OCI-LY1 (cell line): ENCODE measurements around the gene HCN4.

Experiments used
- H2AFZ ChIP-seq: fragments of 200-600 bp; sonication (generic), shearing (Covaris generic); 2 replicates; pipeline ENCODE4 v1.6.0; 2014; ENCODE audit warnings: antibody characterized with exemption, mild to moderate bottlenecking, low read length
- H3F3A ChIP-seq: fragments of 200-600 bp; sonication (generic), shearing (Covaris generic); 2 replicates; pipeline ENCODE4 v1.6.0; 2014; ENCODE audit warnings: mild to moderate bottlenecking, antibody characterized with exemption, low read length, moderate library complexity; ENCODE audit not compliant: insufficient read depth
- H3K27ac ChIP-seq: fragments of 200-600 bp; sonication (generic); 2 replicates; pipeline ENCODE4 v1.5.1; 2014; ENCODE audit warnings: low read length, mixed run types, mild to moderate bottlenecking, low read depth; ENCODE audit not compliant: poor library complexity, severe bottlenecking
- H3K27me3 ChIP-seq: fragments of 200-600 bp; sonication (generic); 2 replicates; pipeline ENCODE4 v1.6.0; 2014; ENCODE audit warnings: antibody characterized with exemption, mild to moderate bottlenecking, low read length, moderate library complexity; ENCODE audit not compliant: insufficient read depth
- H3K36me3 ChIP-seq: fragments of 200-600 bp; sonication (generic); 2 replicates; pipeline ENCODE4 v1.6.1; 2014; ENCODE audit warnings: mild to moderate bottlenecking, antibody characterized with exemption, low read length, moderate library complexity, mixed read lengths; ENCODE audit not compliant: insufficient read depth
- H3K4me1 ChIP-seq: fragments of 200-600 bp; sonication (generic); 2 replicates; pipeline ENCODE4 v1.5.1; 2014; ENCODE audit warnings: mild to moderate bottlenecking, low read length, moderate library complexity; ENCODE audit not compliant: insufficient read depth, severe bottlenecking
- H3K4me2 ChIP-seq: fragments of 200-600 bp; sonication (generic), shearing (Covaris generic); 2 replicates; pipeline ENCODE4 v1.6.1; 2014; ENCODE audit warnings: low read length
- H3K4me3 ChIP-seq: fragments of 200-600 bp; sonication (generic); 2 replicates; pipeline ENCODE4 v1.5.1; 2014; ENCODE audit warnings: low read length, low read depth, mild to moderate bottlenecking, mixed read lengths; ENCODE audit not compliant: poor library complexity, severe bottlenecking
- H3K79me2 ChIP-seq: fragments of 200-600 bp; shearing (Covaris generic); 2 replicates; pipeline ENCODE4 v1.6.1; 2016; ENCODE audit warnings: mixed run types, low read length, mixed read lengths; ENCODE audit not compliant: insufficient read depth
- H3K9ac ChIP-seq: fragments of 200-600 bp; sonication (generic), shearing (Covaris generic); 2 replicates; pipeline ENCODE4 v1.6.1; 2014; ENCODE audit warnings: mild to moderate bottlenecking, low read length, mixed read lengths
- H3K9me2 ChIP-seq: fragments of 200-600 bp; sonication (generic), shearing (Covaris generic); 2 replicates; pipeline ENCODE4 v1.6.1; 2014; ENCODE audit warnings: low read depth, mild to moderate bottlenecking, low read length, mixed read lengths
- H3K9me3 ChIP-seq: fragments of 200-600 bp; shearing (Covaris generic); 2 replicates; pipeline ENCODE4 v1.6.1; 2014; ENCODE audit warnings: low read length, mixed read lengths
- H4K20me1 ChIP-seq: fragments of 200-600 bp; sonication (generic), shearing (Covaris generic); 2 replicates; pipeline ENCODE4 v1.6.0; 2016; ENCODE audit warnings: mild to moderate bottlenecking, low read length; ENCODE audit not compliant: insufficient read depth
- EZH2 ChIP-seq: fragments of 200-600 bp; sonication (generic), shearing (Covaris generic); IDR thresholded peaks from 2 replicates; pipeline ENCODE4 v1.8.0; 2017; ENCODE audit warnings: borderline replicate concordance, mixed run types, mild to moderate bottlenecking, antibody characterized with exemption, low read length, moderate library complexity, mixed read lengths
- TF ChIP-seq, protein P1 (sequence below): fragments of 200-600 bp; sonication (generic), shearing (Covaris generic); IDR thresholded peaks from 2 replicates; pipeline ENCODE4 v1.5.1; 2017; ENCODE audit warnings: mild to moderate bottlenecking, antibody characterized with exemption, low read length, moderate library complexity, mixed read lengths

The HCN4 gene

DNA sequence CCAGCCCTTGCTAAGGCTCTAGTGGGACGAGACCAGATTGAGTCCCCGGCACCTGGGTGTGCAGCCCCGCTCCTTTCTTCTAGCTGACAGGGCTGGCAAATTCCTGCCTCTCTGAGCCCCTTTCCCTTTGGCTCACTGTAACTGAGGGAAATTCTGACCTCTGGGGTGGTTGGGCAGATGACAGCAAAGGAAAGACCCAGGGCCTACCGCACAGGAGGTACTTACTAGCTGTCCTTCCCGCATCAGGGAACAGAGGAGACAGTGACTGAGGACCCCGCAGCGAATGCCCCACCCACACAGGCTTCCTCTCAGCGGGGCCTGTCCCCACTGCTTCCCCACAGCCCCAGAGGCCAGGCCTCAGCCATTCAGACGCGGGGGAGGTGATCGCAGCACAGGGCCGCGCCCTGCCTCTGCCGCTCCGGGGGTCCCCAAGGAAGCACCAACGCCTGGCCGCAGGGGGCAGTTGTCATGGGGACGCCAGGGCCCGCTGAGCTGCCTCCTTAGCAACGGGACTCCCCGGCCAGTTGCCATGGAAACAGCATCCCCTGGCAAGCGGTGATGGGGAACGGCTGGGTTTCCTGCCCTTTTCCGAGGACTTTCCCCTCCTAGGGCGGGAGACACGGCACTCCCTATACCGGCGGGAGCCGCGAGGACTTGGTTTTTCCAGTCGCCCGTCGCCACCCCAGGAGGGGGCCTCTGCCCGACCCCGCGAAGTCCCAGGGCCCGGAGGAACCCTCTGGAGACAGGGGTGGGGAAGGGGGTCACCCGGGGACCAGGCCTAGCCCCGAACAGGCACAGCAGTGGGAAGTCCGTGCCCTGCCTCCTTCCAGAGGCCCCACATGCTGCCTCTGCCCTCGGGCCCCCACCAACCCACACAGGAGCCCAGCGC, 50.1 kb downstream of the HCN4 start:
- Histone ChIP-seq H3K4me2 (no peak overlapping the region), H3K4me1 (no peaks in the 10 kb centered on the region), H4K20me1 (no peaks in the 10 kb centered on the region), H3K79me2 (no peaks in the 10 kb centered on the region), H3K4me3 (no peak overlapping the region), H3K36me3 (no peaks in the 10 kb centered on the region), H3K27ac (no peak overlapping the region), H3K9me3 (no peaks in the 10 kb centered on the region), H2AFZ (no peak overlapping the region), H3K9me2 (no peaks in the 10 kb centered on the region), H3K27me3 (no peaks in the 10 kb centered on the region), H3K9ac (no peak overlapping the region), H3F3A (no peaks in the 10 kb centered on the region)
- TF ChIP-seq, protein P1, sequence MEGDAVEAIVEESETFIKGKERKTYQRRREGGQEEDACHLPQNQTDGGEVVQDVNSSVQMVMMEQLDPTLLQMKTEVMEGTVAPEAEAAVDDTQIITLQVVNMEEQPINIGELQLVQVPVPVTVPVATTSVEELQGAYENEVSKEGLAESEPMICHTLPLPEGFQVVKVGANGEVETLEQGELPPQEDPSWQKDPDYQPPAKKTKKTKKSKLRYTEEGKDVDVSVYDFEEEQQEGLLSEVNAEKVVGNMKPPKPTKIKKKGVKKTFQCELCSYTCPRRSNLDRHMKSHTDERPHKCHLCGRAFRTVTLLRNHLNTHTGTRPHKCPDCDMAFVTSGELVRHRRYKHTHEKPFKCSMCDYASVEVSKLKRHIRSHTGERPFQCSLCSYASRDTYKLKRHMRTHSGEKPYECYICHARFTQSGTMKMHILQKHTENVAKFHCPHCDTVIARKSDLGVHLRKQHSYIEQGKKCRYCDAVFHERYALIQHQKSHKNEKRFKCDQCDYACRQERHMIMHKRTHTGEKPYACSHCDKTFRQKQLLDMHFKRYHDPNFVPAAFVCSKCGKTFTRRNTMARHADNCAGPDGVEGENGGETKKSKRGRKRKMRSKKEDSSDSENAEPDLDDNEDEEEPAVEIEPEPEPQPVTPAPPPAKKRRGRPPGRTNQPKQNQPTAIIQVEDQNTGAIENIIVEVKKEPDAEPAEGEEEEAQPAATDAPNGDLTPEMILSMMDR, result no peak
- TF ChIP-seq EZH2, result no peak

DNA sequence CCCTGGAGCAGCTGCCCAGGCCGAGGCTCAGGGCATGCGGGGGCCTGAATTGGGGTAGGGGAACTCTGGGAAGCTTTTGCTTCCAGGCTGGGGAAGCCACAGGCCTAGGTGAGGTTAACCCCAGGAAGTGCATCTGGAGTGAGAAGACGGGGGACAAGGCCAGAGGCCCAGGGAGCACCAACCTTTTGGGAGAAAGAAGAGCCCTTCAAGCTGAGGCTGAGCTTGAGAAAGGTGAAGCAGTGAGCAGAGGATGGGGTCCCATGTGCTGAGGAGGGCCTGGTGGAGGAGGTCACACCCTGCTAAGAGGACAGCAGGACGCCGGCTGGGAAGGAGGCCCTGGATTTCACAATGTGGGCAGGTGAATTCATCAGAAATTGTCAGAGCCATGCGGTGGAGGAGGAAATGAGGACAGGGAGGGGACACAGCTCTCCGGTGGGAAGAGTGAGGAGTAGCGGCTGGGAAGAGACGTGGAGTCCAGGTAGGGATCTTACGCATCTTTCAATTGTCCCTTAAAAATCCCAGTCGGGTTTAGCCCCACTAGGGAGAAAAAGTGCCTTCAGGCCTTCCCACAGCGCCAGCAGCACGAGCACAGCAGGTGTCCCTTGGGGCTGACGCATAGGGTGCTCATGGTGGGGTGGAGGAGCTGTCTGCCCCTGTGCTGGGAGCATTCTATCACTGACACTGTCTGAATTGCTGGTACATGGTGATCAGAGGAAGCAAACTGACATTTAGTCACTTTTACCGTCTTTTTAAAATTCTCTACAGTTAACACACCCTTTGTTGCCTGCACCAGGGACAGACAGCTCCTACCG, 50.9 kb downstream of the HCN4 start:
- Histone ChIP-seq H3K27ac (no peak overlapping the region), H3K4me2 (no peak overlapping the region), H4K20me1 (no peaks in the 10 kb centered on the region), H3K79me2 (no peaks in the 10 kb centered on the region), H3K4me1 (no peaks in the 10 kb centered on the region), H3K9ac (no peak overlapping the region), H3K27me3 (no peaks in the 10 kb centered on the region), H3K36me3 (no peaks in the 10 kb centered on the region), H3K9me3 (no peaks in the 10 kb centered on the region), H3K4me3 (no peak overlapping the region), H2AFZ (no peak overlapping the region), H3F3A (no peaks in the 10 kb centered on the region), H3K9me2 (no peaks in the 10 kb centered on the region)
- TF ChIP-seq, protein P1, result no peak
- TF ChIP-seq EZH2, result no peak

DNA sequence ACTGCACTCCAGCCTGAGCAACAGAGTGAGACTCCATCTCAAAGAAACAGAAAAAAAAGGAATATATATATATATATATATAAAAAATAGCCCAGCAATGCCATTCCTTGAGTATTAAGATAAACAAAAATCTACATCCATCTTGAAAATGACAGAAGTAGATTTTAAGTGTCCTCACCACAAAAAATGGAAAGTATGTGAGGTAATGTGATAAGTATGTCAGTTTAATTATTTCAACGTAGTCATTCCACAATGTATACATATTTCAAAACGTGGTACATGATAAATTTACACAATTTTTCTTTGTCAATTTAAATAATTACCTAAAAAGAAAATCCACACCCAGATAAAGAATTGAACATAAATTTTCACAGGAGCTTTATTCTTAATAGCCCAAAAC, 54.9 kb downstream of the HCN4 start:
- H3K79me2 ChIP-seq, result no peaks in the 10 kb centered on the region
- H3K9me3 ChIP-seq, result no peaks in the 10 kb centered on the region
- no peaks in the 10 kb centered on the region for H3F3A ChIP-seq
- H3K9me2 ChIP-seq, result no peaks in the 10 kb centered on the region
- H3K4me3 ChIP-seq, result no peak overlapping the region
- no peaks in the 10 kb centered on the region for H4K20me1 ChIP-seq
- no peak overlapping the region for H2AFZ ChIP-seq
- no peak overlapping the region for H3K4me2 ChIP-seq
- H3K27ac ChIP-seq, result no peak overlapping the region
- H3K36me3 ChIP-seq, result no peaks in the 10 kb centered on the region
- TF ChIP-seq EZH2, result no peak
- TF ChIP-seq, protein P1, result no peak
- no peak overlapping the region for H3K9ac ChIP-seq
- H3K27me3 ChIP-seq, result no peaks in the 10 kb centered on the region; the same call in 1 of the 2 replicates
- no peaks in the 10 kb centered on the region for H3K4me1 ChIP-seq
